ENCODE measurements around the gene GP5.

Gene GP5

DNA sequence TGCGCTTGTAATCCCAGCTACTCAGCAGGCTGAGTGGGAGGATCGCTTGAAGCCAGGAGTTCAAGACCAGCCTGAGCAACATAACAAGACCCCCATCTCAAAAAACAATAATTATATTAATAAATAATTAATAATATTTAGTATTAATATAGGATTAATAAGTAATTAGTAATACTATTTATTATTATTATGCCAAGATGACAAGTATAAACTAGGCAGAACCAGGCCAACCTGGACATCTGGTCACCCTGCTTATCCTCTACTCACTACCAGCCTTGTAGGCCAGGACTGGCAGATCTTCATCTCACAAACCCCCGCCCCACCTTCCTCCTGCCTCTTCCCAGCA lies 48.4 kb downstream of the GP5 start:
- no peaks in the 10 kb centered on the region for H3F3A ChIP-seq (ENCODE audit: insufficient read depth, low read length)
- no peak overlapping the region for H3K27ac ChIP-seq (ENCODE audit: low read depth, low read length, poor library complexity, severe bottlenecking)
- H3K4me2 ChIP-seq (ENCODE audit: low read length): no peak overlapping the region
- H3K4me3 ChIP-seq (ENCODE audit: low read depth, low read length, poor library complexity, severe bottlenecking): no peak overlapping the region
- H3K9me3 ChIP-seq (ENCODE audit: low read length): no peaks in the 10 kb centered on the region
- no peaks in the 10 kb centered on the region for H3K4me1 ChIP-seq (ENCODE audit: insufficient read depth, low read length, severe bottlenecking)
- H3K79me2 ChIP-seq (ENCODE audit: insufficient read depth, low read length): no peaks in the 10 kb centered on the region
- H2AFZ ChIP-seq (ENCODE audit: low read length): no peak overlapping the region
- H3K36me3 ChIP-seq (ENCODE audit: insufficient read depth, low read length): no peaks in the 10 kb centered on the region
- no peaks in the 10 kb centered on the region; the same call in 1 of the 2 replicates for H3K27me3 ChIP-seq (ENCODE audit: insufficient read depth, low read length)
- H3K9ac ChIP-seq (ENCODE audit: low read length): no peak overlapping the region
- no peaks in the 10 kb centered on the region for H3K9me2 ChIP-seq (ENCODE audit: low read depth, low read length)
- H4K20me1 ChIP-seq (ENCODE audit: insufficient read depth, low read length): no peaks in the 10 kb centered on the region
- TF ChIP-seq CTCF (IDR thresholded peaks at IDR 0.05; ENCODE audit: low read length): no peak
- no peak for TF ChIP-seq EZH2 (IDR thresholded peaks at IDR 0.05; ENCODE audit: borderline replicate concordance, low read length)

- H3K27ac ChIP-seq (ENCODE audit: low read depth, low read length, poor library complexity, severe bottlenecking): no peak overlapping the region
- no peaks in the 10 kb centered on the region for H3K79me2 ChIP-seq (ENCODE audit: insufficient read depth, low read length)
- H3K36me3 ChIP-seq (ENCODE audit: insufficient read depth, low read length): no peaks in the 10 kb centered on the region
- H3K9me2 ChIP-seq (ENCODE audit: low read depth, low read length): no peaks in the 10 kb centered on the region
- no peaks in the 10 kb centered on the region for H3K9me3 ChIP-seq (ENCODE audit: low read length)
- H3K4me1 ChIP-seq (ENCODE audit: insufficient read depth, low read length, severe bottlenecking): no peaks in the 10 kb centered on the region
- H3K4me3 ChIP-seq (ENCODE audit: low read depth, low read length, poor library complexity, severe bottlenecking): no peak overlapping the region
- no peaks in the 10 kb centered on the region for H3F3A ChIP-seq (ENCODE audit: insufficient read depth, low read length)
- H4K20me1 ChIP-seq (ENCODE audit: insufficient read depth, low read length): no peaks in the 10 kb centered on the region
- no peak overlapping the region for H2AFZ ChIP-seq (ENCODE audit: low read length)
- no peaks in the 10 kb centered on the region; the same call in 1 of the 2 replicates for H3K27me3 ChIP-seq (ENCODE audit: insufficient read depth, low read length)
- no peak overlapping the region for H3K4me2 ChIP-seq (ENCODE audit: low read length)
- TF ChIP-seq CTCF (IDR thresholded peaks at IDR 0.05; ENCODE audit: low read length) (no peak), EZH2 (IDR thresholded peaks at IDR 0.05; ENCODE audit: borderline replicate concordance, low read length) (no peak)
- H3K9ac ChIP-seq (ENCODE audit: low read length): no peak overlapping the region
Observed at GRCh38 chr3:194348354-194348753, 50.7 kb downstream of the GP5 start.

DNA sequence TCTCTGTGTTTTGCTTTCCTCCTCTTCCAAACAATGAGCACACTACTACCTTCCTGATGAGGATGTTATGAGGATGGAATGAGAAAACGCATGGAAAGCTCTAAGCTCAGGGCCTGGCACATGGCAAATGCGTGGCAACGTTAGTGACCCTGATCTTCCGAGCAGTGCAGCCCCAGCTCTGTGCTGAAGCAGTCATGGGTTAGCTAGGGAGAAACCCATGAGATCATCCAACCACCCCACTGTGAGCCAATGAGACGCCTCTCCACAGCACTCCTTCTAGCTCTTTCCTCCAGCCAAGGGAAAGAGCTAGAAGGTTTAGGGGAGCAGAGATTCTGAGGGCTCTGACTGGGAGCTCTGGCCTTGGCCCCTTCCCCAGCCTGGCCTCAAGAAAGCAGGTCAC lies 52.4 kb downstream of the GP5 start:
- Histone ChIP-seq H4K20me1 (ENCODE audit: insufficient read depth, low read length) (no peaks in the 10 kb centered on the region), H3K4me1 (ENCODE audit: insufficient read depth, low read length, severe bottlenecking) (no peaks in the 10 kb centered on the region)
- TF ChIP-seq EZH2 (IDR thresholded peaks at IDR 0.05; ENCODE audit: borderline replicate concordance, low read length) (no peak), CTCF (IDR thresholded peaks at IDR 0.05; ENCODE audit: low read length) (no peak)

More for the DNA sequence above, 52.4 kb downstream of the GP5 start:
- Histone ChIP-seq H3K27ac (ENCODE audit: low read depth, low read length, poor library complexity, severe bottlenecking) (no peak overlapping the region), H3K4me2 (ENCODE audit: low read length) (no peak overlapping the region), H3K9me2 (ENCODE audit: low read depth, low read length) (no peaks in the 10 kb centered on the region), H3K27me3 (ENCODE audit: insufficient read depth, low read length) (no peaks in the 10 kb centered on the region; the same call in 1 of the 2 replicates), H3K9ac (ENCODE audit: low read length) (no peak overlapping the region), H2AFZ (ENCODE audit: low read length) (no peak overlapping the region), H3K36me3 (ENCODE audit: insufficient read depth, low read length) (no peaks in the 10 kb centered on the region), H3K4me3 (ENCODE audit: low read depth, low read length, poor library complexity, severe bottlenecking) (no peak overlapping the region), H3K79me2 (ENCODE audit: insufficient read depth, low read length) (no peaks in the 10 kb centered on the region), H3F3A (ENCODE audit: insufficient read depth, low read length) (no peaks in the 10 kb centered on the region), H3K9me3 (ENCODE audit: low read length) (no peaks in the 10 kb centered on the region)
